Colonic mucosa (tissue), 4 donors: ENCODE data around the gene GSTM2. TPM values are rescaled to one million over a fixed set of nuclear protein-coding genes. Genes with fewer than 3 reads are reported as not detected.
A peak's percentile ranks its signal among the peaks of the same experiment; 100 is the strongest.

ENCODE experiments used
- DNase-seq: peaks from one replicate; pipeline ENCODE4 v3.0.0-alpha.2; 2020
- H3K27ac ChIP-seq: fragments of 200-600 bp; one replicate; pipeline ENCODE4 v1.8.0; 2021
- H3K27me3 ChIP-seq: fragments of 200-600 bp; one replicate; pipeline ENCODE4 v1.8.0; 2021
- H3K36me3 ChIP-seq: fragments of 200-600 bp; one replicate; pipeline ENCODE4 v1.8.0; 2021
- H3K4me1 ChIP-seq: fragments of 200-600 bp; one replicate; pipeline ENCODE4 v1.8.0; 2021; ENCODE audit warnings: mild to moderate bottlenecking
- H3K4me3 ChIP-seq: fragments of 200-600 bp; one replicate; pipeline ENCODE4 v1.8.0; 2021
- H3K9ac ChIP-seq, 2 donors: one replicate each; pipeline ENCODE4 v1.7.0; 2013; ENCODE audit warnings: control low read depth in 2 of 2, low read depth in 2 of 2, low read length in 2 of 2
- H3K9me3 ChIP-seq: fragments of 200-600 bp; one replicate; pipeline ENCODE4 v1.8.0; 2021
- CTCF ChIP-seq: fragments of 200-600 bp; IDR thresholded peaks from one replicate; pipeline ENCODE4 v1.8.0; 2022; ENCODE audit warnings: antibody characterized with exemption, mild to moderate bottlenecking
- intact Hi-C: fragments of 100-400 bp; cut with DNase I; formaldehyde crosslinking; loops from one replicate; pipeline ENCODE4 v1.14.1; 2022
- total RNA-seq, 2 donors: library from RNA; stranded (reverse); fragmentation: NEBNext Ultra II Directional in 1 of 2; extraction: Animal tissue kit (Norgen Biotek cat#: 25700) in 1 of 2; gene quantifications; one replicate each; pipeline ENCODE4 v1.2.1, GENCODE V29; 2021
- donor health status: healthy.
- donor health status: DM: no; HTN: no; CAD: no.
- donor health status: DM: no; HTN: no; CAD: no.

Gene GSTM2
- total RNA-seq, 2 donors from 2014 or later: 18.5 to 20.7 TPM

- Histone ChIP-seq H3K9ac (no peak overlapping the region), H3K9me3 (no peaks in the 10 kb centered on the region), H3K4me3 (no peak overlapping the region), H3K36me3 (no peaks in the 10 kb centered on the region), H3K4me1 (peaks cover 11% of the 10 kb centered on the region), H3K27me3 (no peaks in the 10 kb centered on the region), H3K27ac (no peak overlapping the region)
- intact Hi-C loops: loop anchor here (10.0 kb wide), 1 partner anchor 354 kb away; the partner anchor contains the start of gene AHCYL1
- DNase-seq: no peak
- no peak for TF ChIP-seq CTCF
Measured at GRCh38 chr1:109630898-109631512, 36.9 kb upstream of the GSTM2 start.

GRCh38 chr1:109631513-109632505, 36.0 kb upstream of the GSTM2 start:
- Histone ChIP-seq H3K4me3 (no peak overlapping the region), H3K9me3 (no peaks in the 10 kb centered on the region), H3K27me3 (no peaks in the 10 kb centered on the region), H3K9ac (no peak overlapping the region), H3K4me1 (peaks cover 11% of the 10 kb centered on the region), H3K36me3 (no peaks in the 10 kb centered on the region), H3K27ac (no peak overlapping the region)
- intact Hi-C loops: loop anchor here (10.0 kb wide), 1 partner anchor 353 kb away; the partner anchor contains the start of gene AHCYL1
- DNase-seq: no peak
- TF ChIP-seq CTCF: no peak

- Histone ChIP-seq H3K4me1 (peaks cover 11% of the 10 kb centered on the region), H3K27me3 (no peaks in the 10 kb centered on the region), H3K36me3 (no peaks in the 10 kb centered on the region), H3K4me3 (no peak overlapping the region), H3K27ac (no peak overlapping the region), H3K9ac (no peak overlapping the region), H3K9me3 (no peaks in the 10 kb centered on the region)
- no peak for TF ChIP-seq CTCF
- intact Hi-C loops: loop anchor here (10.0 kb wide), 1 partner anchor 352 kb away; the partner anchor contains the start of gene AHCYL1
- DNase-seq: peak; percentile 48
Measured at GRCh38 chr1:109632671-109633346, 35.0 kb upstream of the GSTM2 start.

- no peak overlapping the region for H3K9ac ChIP-seq
- no peaks in the 10 kb centered on the region for H3K36me3 ChIP-seq
- TF ChIP-seq CTCF: no peak
- no peak overlapping the region for H3K4me3 ChIP-seq
- intact Hi-C loops: loop anchor here (10.0 kb wide), 1 partner anchor 351 kb away; the partner anchor contains the start of gene AHCYL1
- no peaks in the 10 kb centered on the region for H3K9me3 ChIP-seq
- H3K27ac ChIP-seq: no peak overlapping the region
- H3K4me1 ChIP-seq: peaks cover 11% of the 10 kb centered on the region
- no peaks in the 10 kb centered on the region for H3K27me3 ChIP-seq
- DNase-seq: no peak
Measured at GRCh38 chr1:109634292-109634691, 33.6 kb upstream of the GSTM2 start.
